ENCODE measurements around the gene EHMT1.

EHMT1 gene

GRCh38 chr9:137817236-137818200 lies 198.7 kb downstream of the EHMT1 start:
- H3K36me3 ChIP-seq (ENCODE audit: control insufficient read depth, insufficient read depth, low read length) = peaks cover 61% of the 10 kb centered on the region

GRCh38 chr9:137818286-137818685 lies 199.5 kb downstream of the EHMT1 start:
- Histone ChIP-seq H3K4me1 (ENCODE audit: control insufficient read depth, insufficient read depth, low read length) (no peaks in the 10 kb centered on the region), H3K9ac (ENCODE audit: low read depth, low read length) (no peak overlapping the region), H3K4me3 (ENCODE audit: low read depth, low read length) (no peak overlapping the region), H3K36me3 (ENCODE audit: control insufficient read depth, insufficient read depth, low read length) (peaks cover 56% of the 10 kb centered on the region), H3K9me3 (ENCODE audit: control insufficient read depth, insufficient read depth, low read length) (no peaks in the 10 kb centered on the region), H3K27me3 (ENCODE audit: control insufficient read depth, insufficient read depth, low read length) (no peaks in the 10 kb centered on the region)

More at GRCh38 chr9:137817236-137818200, 198.7 kb downstream of the EHMT1 start:
- Histone ChIP-seq H3K4me3 (ENCODE audit: low read depth, low read length) (no peak overlapping the region), H3K4me1 (ENCODE audit: control insufficient read depth, insufficient read depth, low read length) (no peaks in the 10 kb centered on the region), H3K27me3 (ENCODE audit: control insufficient read depth, insufficient read depth, low read length) (no peaks in the 10 kb centered on the region), H3K9me3 (ENCODE audit: control insufficient read depth, insufficient read depth, low read length) (no peaks in the 10 kb centered on the region), H3K9ac (ENCODE audit: low read depth, low read length) (no peak overlapping the region)

- H3K9ac ChIP-seq (ENCODE audit: low read depth, low read length) = no peak overlapping the region
- no peaks in the 10 kb centered on the region for H3K27me3 ChIP-seq (ENCODE audit: control insufficient read depth, insufficient read depth, low read length)
- H3K9me3 ChIP-seq (ENCODE audit: control insufficient read depth, insufficient read depth, low read length) = no peaks in the 10 kb centered on the region
- H3K36me3 ChIP-seq (ENCODE audit: control insufficient read depth, insufficient read depth, low read length) = peaks cover 44% of the 10 kb centered on the region
- no peaks in the 10 kb centered on the region for H3K4me1 ChIP-seq (ENCODE audit: control insufficient read depth, insufficient read depth, low read length)
- H3K4me3 ChIP-seq (ENCODE audit: low read depth, low read length) = no peak overlapping the region
These were observed 201.5 kb downstream of the EHMT1 start for GRCh38 chr9:137820161-137820855.

GRCh38 chr9:137823986-137824771 lies 205.4 kb downstream of the EHMT1 start:
- Histone ChIP-seq H3K4me3 (ENCODE audit: low read depth, low read length) (no peak overlapping the region), H3K9me3 (ENCODE audit: control insufficient read depth, insufficient read depth, low read length) (no peaks in the 10 kb centered on the region), H3K36me3 (ENCODE audit: control insufficient read depth, insufficient read depth, low read length) (peaks cover 38% of the 10 kb centered on the region), H3K27me3 (ENCODE audit: control insufficient read depth, insufficient read depth, low read length) (no peaks in the 10 kb centered on the region), H3K9ac (ENCODE audit: low read depth, low read length) (no peak overlapping the region), H3K4me1 (ENCODE audit: control insufficient read depth, insufficient read depth, low read length) (no peaks in the 10 kb centered on the region)

- no peaks in the 10 kb centered on the region for H3K27me3 ChIP-seq (ENCODE audit: control insufficient read depth, insufficient read depth, low read length)
- no peaks in the 10 kb centered on the region for H3K9me3 ChIP-seq (ENCODE audit: control insufficient read depth, insufficient read depth, low read length)
- H3K4me3 ChIP-seq (ENCODE audit: low read depth, low read length) = no peak overlapping the region
- H3K36me3 ChIP-seq (ENCODE audit: control insufficient read depth, insufficient read depth, low read length) = peaks cover 35% of the 10 kb centered on the region
- H3K9ac ChIP-seq (ENCODE audit: low read depth, low read length) = no peak overlapping the region
- no peaks in the 10 kb centered on the region for H3K4me1 ChIP-seq (ENCODE audit: control insufficient read depth, insufficient read depth, low read length)
These were observed 206.7 kb downstream of the EHMT1 start for GRCh38 chr9:137825324-137825989.

GRCh38 chr9:137827908-137828526 lies 209.2 kb downstream of the EHMT1 start:
- Histone ChIP-seq H3K4me1 (ENCODE audit: control insufficient read depth, insufficient read depth, low read length) (no peaks in the 10 kb centered on the region), H3K4me3 (ENCODE audit: low read depth, low read length) (no peak overlapping the region), H3K36me3 (ENCODE audit: control insufficient read depth, insufficient read depth, low read length) (peaks cover 37% of the 10 kb centered on the region), H3K9ac (ENCODE audit: low read depth, low read length) (no peak overlapping the region), H3K27me3 (ENCODE audit: control insufficient read depth, insufficient read depth, low read length) (no peaks in the 10 kb centered on the region), H3K9me3 (ENCODE audit: control insufficient read depth, insufficient read depth, low read length) (no peaks in the 10 kb centered on the region)

GRCh38 chr9:137828527-137829259 lies 209.9 kb downstream of the EHMT1 start:
- H3K9ac ChIP-seq (ENCODE audit: low read depth, low read length) = no peak overlapping the region
- no peaks in the 10 kb centered on the region for H3K9me3 ChIP-seq (ENCODE audit: control insufficient read depth, insufficient read depth, low read length)
- no peaks in the 10 kb centered on the region for H3K4me1 ChIP-seq (ENCODE audit: control insufficient read depth, insufficient read depth, low read length)
- no peak overlapping the region for H3K4me3 ChIP-seq (ENCODE audit: low read depth, low read length)
- H3K36me3 ChIP-seq (ENCODE audit: control insufficient read depth, insufficient read depth, low read length) = peaks cover 43% of the 10 kb centered on the region
- no peaks in the 10 kb centered on the region for H3K27me3 ChIP-seq (ENCODE audit: control insufficient read depth, insufficient read depth, low read length)

GRCh38 chr9:137829260-137829996 lies 210.6 kb downstream of the EHMT1 start:
- no peak overlapping the region for H3K9ac ChIP-seq (ENCODE audit: low read depth, low read length)
- no peaks in the 10 kb centered on the region for H3K4me1 ChIP-seq (ENCODE audit: control insufficient read depth, insufficient read depth, low read length)

GRCh38 chr9:137832191-137832700 lies 213.4 kb downstream of the EHMT1 start:
- Histone ChIP-seq H3K9me3 (ENCODE audit: control insufficient read depth, insufficient read depth, low read length) (no peaks in the 10 kb centered on the region), H3K9ac (ENCODE audit: low read depth, low read length) (no peak overlapping the region), H3K4me3 (ENCODE audit: low read depth, low read length) (no peak overlapping the region), H3K27me3 (ENCODE audit: control insufficient read depth, insufficient read depth, low read length) (no peaks in the 10 kb centered on the region), H3K36me3 (ENCODE audit: control insufficient read depth, insufficient read depth, low read length) (peaks cover 47% of the 10 kb centered on the region), H3K4me1 (ENCODE audit: control insufficient read depth, insufficient read depth, low read length) (no peaks in the 10 kb centered on the region)

More at GRCh38 chr9:137829260-137829996, 210.6 kb downstream of the EHMT1 start:
- Histone ChIP-seq H3K36me3 (ENCODE audit: control insufficient read depth, insufficient read depth, low read length) (peaks cover 46% of the 10 kb centered on the region), H3K4me3 (ENCODE audit: low read depth, low read length) (no peak overlapping the region), H3K9me3 (ENCODE audit: control insufficient read depth, insufficient read depth, low read length) (no peaks in the 10 kb centered on the region), H3K27me3 (ENCODE audit: control insufficient read depth, insufficient read depth, low read length) (no peaks in the 10 kb centered on the region)

All from iPS-15b (cell line).